K562 (cell line): ENCODE measurements around the gene VKORC1. TPM values are rescaled to one million over a fixed set of nuclear protein-coding genes. Genes with fewer than 3 reads are reported as not detected.

Experiments used
- C11orf30 ChIP-seq: fragments of 450-650 bp; IDR thresholded peaks from 2 replicates; pipeline ENCODE4 v1.6.1; 2016; ENCODE audit warnings: low read depth, mild to moderate bottlenecking
- CCAR2 ChIP-seq: fragments of 200-400 bp; formaldehyde crosslinking; IDR thresholded peaks from 2 replicates; pipeline ENCODE4 v1.6.1; 2017; ENCODE audit warnings: mild to moderate bottlenecking, low read depth, low read length
- JUN ChIP-seq, 2 experiments: sonication (generic) in 1 of 2; formaldehyde crosslinking in 1 of 2; IDR thresholded peaks; 2 replicates each; pipeline versions ENCODE4 v1.6.1 to v1.8.0; 2012 to 2022; ENCODE audit warnings: borderline replicate concordance in 2 of 2, mild to moderate bottlenecking in 2 of 2, improper control_type of control experiment in 1 of 2, low read depth in 1 of 2, low read length in 1 of 2, missing genetic modification reagents in 1 of 2
- JUND ChIP-seq, 2 experiments: IDR thresholded peaks; 2 replicates in 1 of 2; 3 replicates in 1 of 2; pipeline ENCODE4 v1.6.1; 2011; ENCODE audit warnings: borderline replicate concordance in 2 of 2, low read depth in 2 of 2, low read length in 2 of 2, improper control_type of control experiment in 1 of 2, missing biosample characterization in 1 of 2, missing genetic modification characterization in 1 of 2, missing genetic modification reagents in 1 of 2
- MED1 ChIP-seq: sonication (generic); formaldehyde crosslinking; IDR thresholded peaks from 2 replicates; pipeline ENCODE4 v1.8.1; 2023; ENCODE audit warnings: missing genetic modification reagents, borderline replicate concordance
- NFIC ChIP-seq: fragments of 450-650 bp; IDR thresholded peaks from 2 replicates; pipeline ENCODE4 v1.6.1; 2017; ENCODE audit warnings: mild to moderate bottlenecking, inconsistent platforms
- PTTG1 ChIP-seq: fragments of 450-650 bp; IDR thresholded peaks from 2 replicates; pipeline ENCODE4 v1.6.1; 2016; ENCODE audit warnings: low read depth, mild to moderate bottlenecking, missing genetic modification characterization, missing compliant biosample characterization
- RNF2 ChIP-seq: sonication (generic); IDR thresholded peaks from 2 replicates; pipeline ENCODE4 v1.6.1; 2016
- SNRNP70 ChIP-seq: fragments of 200-400 bp; formaldehyde crosslinking; optimal IDR thresholded peaks from 2 replicates; pipeline ENCODE3; 2017; ENCODE audit warnings: low read depth, low read length
- STAT5A ChIP-seq: IDR thresholded peaks from 2 replicates; pipeline ENCODE4 v1.6.1; 2012; ENCODE audit warnings: low read length, inconsistent platforms, borderline replicate concordance
- THRAP3 ChIP-seq: fragments of 450-650 bp; IDR thresholded peaks from 2 replicates; pipeline ENCODE4 v1.6.1; 2016; ENCODE audit warnings: mild to moderate bottlenecking, inconsistent platforms, borderline replicate concordance
- YY1 ChIP-seq, 3 experiments: IDR thresholded peaks; 2 replicates each; pipeline ENCODE4 v1.6.1; 2011; ENCODE audit warnings: low read length in 2 of 3, mild to moderate bottlenecking in 2 of 3, moderate library complexity in 2 of 3, borderline replicate concordance in 1 of 3, control low read depth in 1 of 3, low read depth in 1 of 3; ENCODE audit not compliant: insufficient read depth in 3 of 3, insufficient replicate concordance in 2 of 3, control insufficient read depth in 1 of 3, insufficient read length in 1 of 3; ENCODE audit errors: extremely low read depth in 1 of 3
- ZBTB8A ChIP-seq: fragments of 450-650 bp; IDR thresholded peaks from 2 replicates; pipeline ENCODE4 v1.6.1; 2018; ENCODE audit warnings: mild to moderate bottlenecking, moderate library complexity; ENCODE audit not compliant: partially characterized antibody
- ZNF121 ChIP-seq: sonication (generic); formaldehyde crosslinking; conservative IDR thresholded peaks from 2 replicates; pipeline ENCODE4 v1.8.0; 2022; ENCODE audit warnings: missing genetic modification reagents
- ZNF436 ChIP-seq: fragments of 250-450, 450-650 bp; sonication (Bioruptor Pico); formaldehyde crosslinking; IDR thresholded peaks from 2 replicates; pipeline ENCODE4 v1.7.0; 2020; ENCODE audit warnings: mild to moderate bottlenecking
- polyA plus RNA-seq, 8 experiments: library from polyadenylated mRNA; depleted of rRNA in 4 of 8; stranded (reverse) in 5 of 8; unstranded in 3 of 8; fragments of >200 nt; fragmentation: Nextera tagmentation in 2 of 8; fragmentation: Illumina TruSeq in 1 of 8; extraction: Ambion mirVana in 2 of 8; extraction: Trizol in 1 of 8; gene quantifications; 2 replicates each; pipeline versions ENCODE4 v1.2.1 to v1.2.3, GENCODE V29; 2011 to 2014; ENCODE audit warnings: inconsistent platforms in 1 of 8, missing spikeins in 1 of 8
- total RNA-seq, 7 experiments: library from RNA; depleted of rRNA in 6 of 7; stranded (reverse); fragments of >200 nt in 6 of 7; fragmentation: Illumina TruSeq in 2 of 7; extraction: Trizol in 2 of 7; gene quantifications; 2 replicates each; pipeline versions ENCODE4 v1.2.1 to v1.2.3, GENCODE V29; 2011 to 2021; ENCODE audit warnings: low replicate concordance in 1 of 7
- TF ChIP-seq, protein P1 (sequence below): fragments of 450-650 bp; formaldehyde crosslinking; IDR thresholded peaks from 2 replicates; pipeline ENCODE4 v1.4.0; 2022; ENCODE audit warnings: missing genetic modification characterization
- TF ChIP-seq, protein P2 (sequence below): fragments of 450-650 bp; IDR thresholded peaks from 2 replicates; pipeline ENCODE4 v1.6.1; 2016; ENCODE audit warnings: antibody characterized with exemption
- TF ChIP-seq, protein P3 (sequence below), 2 experiments: fragments of 200-800 bp in 1 of 2; sonication (Bioruptor generic) in 1 of 2; sonication (generic) in 1 of 2; formaldehyde crosslinking in 1 of 2; IDR thresholded peaks in 1 of 2; conservative IDR thresholded peaks in 1 of 2; 2 replicates each; pipeline versions ENCODE4 v1.5.0 to v1.6.1; 2016 to 2020; ENCODE audit warnings: missing compliant biosample characterization in 1 of 2, missing genetic modification characterization in 1 of 2, missing genetic modification reagents in 1 of 2

VKORC1 gene
- total and polyA plus RNA-seq, 9 of the 15 experiments (the other 6 are each of a cell fraction or from before 2014, with no cell fraction given): 30.0 to 119 (median 62.1) TPM

DNA sequence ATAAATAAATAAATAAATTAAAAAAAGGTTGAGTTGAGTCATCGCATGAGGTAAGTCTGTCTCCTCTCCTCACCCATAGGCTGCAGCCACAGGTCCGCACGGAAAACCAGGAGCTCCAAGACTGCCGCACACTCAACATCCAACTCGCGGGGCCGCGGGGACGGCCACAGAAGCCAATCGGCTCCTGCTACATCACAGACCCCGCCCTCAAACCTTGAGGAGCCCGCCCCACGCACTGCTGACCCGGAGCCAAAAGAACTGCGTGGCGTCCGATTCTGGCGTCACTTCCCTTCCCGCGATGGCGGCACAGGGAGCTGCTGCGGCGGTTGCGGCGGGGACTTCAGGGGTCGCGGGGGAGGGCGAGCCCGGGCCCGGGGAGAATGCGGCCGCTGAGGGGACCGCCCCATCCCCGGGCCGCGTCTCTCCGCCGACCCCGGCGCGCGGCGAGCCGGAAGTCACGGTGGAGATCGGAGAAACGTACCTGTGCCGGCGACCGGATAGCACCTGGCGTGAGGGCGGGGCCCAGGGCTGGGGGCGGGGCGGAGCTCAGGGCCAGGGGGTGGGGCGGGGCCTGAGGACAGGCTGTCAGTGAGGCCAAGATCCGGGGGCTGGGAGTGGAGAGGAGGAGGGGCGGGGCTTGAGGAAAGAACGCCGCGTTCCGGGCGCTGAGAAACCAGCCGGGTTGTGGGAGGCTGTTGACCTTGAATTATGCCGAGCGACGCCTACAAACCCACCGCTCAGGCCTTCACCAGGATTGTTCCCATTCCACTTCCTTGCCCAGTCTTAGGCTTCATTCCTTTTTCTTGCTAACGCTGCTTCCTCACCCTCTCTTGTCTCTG lies 23.0 kb upstream of the VKORC1 start, which contains the start of gene KAT8 (continued):
- TF ChIP-seq YY1 (IDR thresholded peaks at IDR 0.05; ENCODE audit: borderline replicate concordance in 1 of 3, control insufficient read depth in 1 of 3, extremely low read depth in 1 of 3, insufficient read depth in 3 of 3, insufficient read length in 1 of 3, insufficient replicate concordance in 2 of 3, low read depth in 1 of 3, low read length in 2 of 3) (peak; percentile 75 to 97 (median 93)), PTTG1 (tag) (no peak), ZNF436 (CRISPR knock-in tag) (no peak), JUN (IDR thresholded peaks at IDR 0.05; ENCODE audit: borderline replicate concordance, low read depth, low read length) (peak; percentile 63; the same call in 1 of the 2 replicates), JUN (CRISPR knock-in tag; IDR thresholded peaks at IDR 0.05; ENCODE audit: borderline replicate concordance) (no peak), JUND (IDR thresholded peaks at IDR 0.05; ENCODE audit: borderline replicate concordance, low read depth, low read length) (peak; percentile 77), JUND (tag; IDR thresholded peaks at IDR 0.05; ENCODE audit: borderline replicate concordance, low read depth, low read length) (no peak), RNF2 (no peak), C11orf30 (peak; percentile 100), ZBTB8A (no peak), MED1 (CRISPR knock-in tag) (no peak), STAT5A (no peak), NFIC (peak; percentile 70), SNRNP70 (no peak), CCAR2 (no peak), THRAP3 (no peak), ZNF121 (no peak)
- TF ChIP-seq, protein P1, sequence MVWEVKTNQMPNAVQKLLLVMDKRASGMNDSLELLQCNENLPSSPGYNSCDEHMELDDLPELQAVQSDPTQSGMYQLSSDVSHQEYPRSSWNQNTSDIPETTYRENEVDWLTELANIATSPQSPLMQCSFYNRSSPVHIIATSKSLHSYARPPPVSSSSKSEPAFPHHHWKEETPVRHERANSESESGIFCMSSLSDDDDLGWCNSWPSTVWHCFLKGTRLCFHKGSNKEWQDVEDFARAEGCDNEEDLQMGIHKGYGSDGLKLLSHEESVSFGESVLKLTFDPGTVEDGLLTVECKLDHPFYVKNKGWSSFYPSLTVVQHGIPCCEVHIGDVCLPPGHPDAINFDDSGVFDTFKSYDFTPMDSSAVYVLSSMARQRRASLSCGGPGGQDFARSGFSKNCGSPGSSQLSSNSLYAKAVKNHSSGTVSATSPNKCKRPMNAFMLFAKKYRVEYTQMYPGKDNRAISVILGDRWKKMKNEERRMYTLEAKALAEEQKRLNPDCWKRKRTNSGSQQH: peak; percentile 47; the same call in 1 of the 2 replicates
- TF ChIP-seq, protein P2, sequence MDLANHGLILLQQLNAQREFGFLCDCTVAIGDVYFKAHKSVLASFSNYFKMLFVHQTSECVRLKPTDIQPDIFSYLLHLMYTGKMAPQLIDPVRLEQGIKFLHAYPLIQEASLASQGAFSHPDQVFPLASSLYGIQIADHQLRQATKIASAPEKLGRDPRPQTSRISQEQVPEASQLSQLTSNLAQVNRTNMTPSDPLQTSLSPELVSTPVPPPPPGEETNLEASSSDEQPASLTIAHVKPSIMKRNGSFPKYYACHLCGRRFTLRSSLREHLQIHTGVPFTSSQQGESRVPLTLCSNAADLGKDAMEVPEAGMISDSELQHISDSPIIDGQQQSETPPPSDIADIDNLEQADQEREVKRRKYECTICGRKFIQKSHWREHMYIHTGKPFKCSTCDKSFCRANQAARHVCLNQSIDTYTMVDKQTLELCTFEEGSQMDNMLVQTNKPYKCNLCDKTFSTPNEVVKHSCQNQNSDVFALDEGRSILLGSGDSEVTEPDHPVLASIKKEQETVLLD: no peak
- TF ChIP-seq, protein P3, sequence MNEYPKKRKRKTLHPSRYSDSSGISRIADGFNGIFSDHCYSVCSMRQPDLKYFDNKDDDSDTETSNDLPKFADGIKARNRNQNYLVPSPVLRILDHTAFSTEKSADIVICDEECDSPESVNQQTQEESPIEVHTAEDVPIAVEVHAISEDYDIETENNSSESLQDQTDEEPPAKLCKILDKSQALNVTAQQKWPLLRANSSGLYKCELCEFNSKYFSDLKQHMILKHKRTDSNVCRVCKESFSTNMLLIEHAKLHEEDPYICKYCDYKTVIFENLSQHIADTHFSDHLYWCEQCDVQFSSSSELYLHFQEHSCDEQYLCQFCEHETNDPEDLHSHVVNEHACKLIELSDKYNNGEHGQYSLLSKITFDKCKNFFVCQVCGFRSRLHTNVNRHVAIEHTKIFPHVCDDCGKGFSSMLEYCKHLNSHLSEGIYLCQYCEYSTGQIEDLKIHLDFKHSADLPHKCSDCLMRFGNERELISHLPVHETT (CRISPR knock-in tag; conservative IDR thresholded peaks at IDR 0.05 in 1 of 2, IDR thresholded peaks at IDR 0.05 in 1 of 2): peak in 1 of 2 experiments; percentile 98; a peak in 2 of 4 replicates
